ENCODE measurements around the gene FRS2. TPM values are rescaled to one million over a fixed set of nuclear protein-coding genes. Genes with fewer than 3 reads are reported as not detected.

The FRS2 gene
- total RNA-seq, 4 donors from 2014 or later: 27.4 to 159 (median 65.4) TPM

DNA sequence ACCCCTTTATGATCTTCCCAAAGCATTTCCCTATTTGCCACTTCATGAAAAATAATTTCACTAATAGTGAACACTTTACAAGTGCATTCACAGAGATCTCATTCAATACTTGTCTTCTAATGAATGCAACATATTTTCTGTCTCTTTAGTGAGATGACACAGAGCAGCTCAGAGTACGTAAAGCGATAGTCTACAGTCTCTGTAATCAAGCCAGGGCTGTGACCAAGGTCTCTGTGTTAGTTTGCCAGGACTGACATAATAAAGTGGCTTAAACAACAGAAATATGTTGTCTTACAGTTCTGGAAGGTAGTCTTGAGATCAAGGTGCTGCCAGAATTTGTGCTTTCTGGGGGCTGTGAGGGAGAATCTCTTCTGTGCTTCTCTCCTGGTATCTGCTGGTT is 33.1 kb upstream of the FRS2 start:
- H3K4me1 ChIP-seq: no peaks in the 10 kb centered on the region
- intact Hi-C loops (cut with DNase I; ENCODE audit: low total_unique reads): no loop called here
- no peak for TF ChIP-seq POLR2A (IDR thresholded peaks at IDR 0.05)
- TF ChIP-seq, protein P1, sequence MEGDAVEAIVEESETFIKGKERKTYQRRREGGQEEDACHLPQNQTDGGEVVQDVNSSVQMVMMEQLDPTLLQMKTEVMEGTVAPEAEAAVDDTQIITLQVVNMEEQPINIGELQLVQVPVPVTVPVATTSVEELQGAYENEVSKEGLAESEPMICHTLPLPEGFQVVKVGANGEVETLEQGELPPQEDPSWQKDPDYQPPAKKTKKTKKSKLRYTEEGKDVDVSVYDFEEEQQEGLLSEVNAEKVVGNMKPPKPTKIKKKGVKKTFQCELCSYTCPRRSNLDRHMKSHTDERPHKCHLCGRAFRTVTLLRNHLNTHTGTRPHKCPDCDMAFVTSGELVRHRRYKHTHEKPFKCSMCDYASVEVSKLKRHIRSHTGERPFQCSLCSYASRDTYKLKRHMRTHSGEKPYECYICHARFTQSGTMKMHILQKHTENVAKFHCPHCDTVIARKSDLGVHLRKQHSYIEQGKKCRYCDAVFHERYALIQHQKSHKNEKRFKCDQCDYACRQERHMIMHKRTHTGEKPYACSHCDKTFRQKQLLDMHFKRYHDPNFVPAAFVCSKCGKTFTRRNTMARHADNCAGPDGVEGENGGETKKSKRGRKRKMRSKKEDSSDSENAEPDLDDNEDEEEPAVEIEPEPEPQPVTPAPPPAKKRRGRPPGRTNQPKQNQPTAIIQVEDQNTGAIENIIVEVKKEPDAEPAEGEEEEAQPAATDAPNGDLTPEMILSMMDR (IDR thresholded peaks at IDR 0.05): no peak
- H3K4me3 ChIP-seq: no peak overlapping the region
- H3K36me3 ChIP-seq: no peaks in the 10 kb centered on the region
- no peaks in the 10 kb centered on the region for H3K9me3 ChIP-seq
- H3K27me3 ChIP-seq: no peaks in the 10 kb centered on the region
- DNase-seq: no peak
- H3K27ac ChIP-seq: no peak overlapping the region

DNA sequence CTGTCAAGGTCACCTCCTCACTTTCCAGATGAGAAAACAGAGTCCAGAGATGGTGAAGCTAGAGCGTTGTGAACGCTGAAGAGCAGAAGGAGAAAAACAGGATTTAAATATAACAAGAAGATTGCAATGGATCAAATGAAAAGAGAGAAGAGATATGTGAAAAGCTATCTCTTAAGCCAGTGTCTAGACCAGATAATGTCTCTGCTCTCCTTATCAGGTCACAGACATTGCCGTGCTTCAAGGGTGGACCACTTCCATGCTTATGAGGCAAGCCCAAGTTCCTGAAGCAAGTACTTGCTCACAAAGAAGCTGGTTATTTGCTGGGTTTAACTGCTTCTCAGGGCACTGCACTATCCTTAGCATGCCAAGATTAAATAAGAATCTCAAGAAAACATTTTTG is 31.6 kb upstream of the FRS2 start:
- H3K27me3 ChIP-seq: no peaks in the 10 kb centered on the region
- intact Hi-C loops (cut with DNase I; ENCODE audit: low total_unique reads): no loop called here
- no peaks in the 10 kb centered on the region for H3K36me3 ChIP-seq
- H3K9me3 ChIP-seq: no peaks in the 10 kb centered on the region
- H3K4me1 ChIP-seq: no peaks in the 10 kb centered on the region
- TF ChIP-seq, protein P1 (IDR thresholded peaks at IDR 0.05): no peak
- no peak for TF ChIP-seq POLR2A (IDR thresholded peaks at IDR 0.05)
- no peak for DNase-seq
- no peak overlapping the region for H3K27ac ChIP-seq
- H3K4me3 ChIP-seq: no peak overlapping the region

DNA sequence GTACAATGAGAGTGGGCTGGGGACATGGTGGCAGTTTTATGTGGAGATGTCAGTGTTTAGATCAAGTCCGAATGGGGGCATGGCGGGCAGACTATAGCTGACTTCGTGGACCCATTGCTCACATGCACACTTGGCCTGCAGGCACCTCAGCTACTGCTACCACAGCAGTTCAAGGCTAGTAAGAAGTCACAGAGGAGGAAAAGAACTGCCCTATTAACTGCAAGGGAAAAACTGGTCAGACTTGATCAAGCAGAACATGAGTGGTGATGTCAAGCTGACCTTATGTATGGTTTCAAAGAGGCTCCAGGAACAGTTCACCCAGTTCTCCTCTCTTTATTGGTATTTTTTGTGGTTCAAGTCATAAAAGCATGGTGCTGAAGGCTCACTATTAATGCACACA is 30.2 kb upstream of the FRS2 start:
- Histone ChIP-seq H3K36me3 (no peaks in the 10 kb centered on the region), H3K4me1 (no peaks in the 10 kb centered on the region), H3K27ac (no peak overlapping the region), H3K9me3 (no peaks in the 10 kb centered on the region), H3K27me3 (no peaks in the 10 kb centered on the region), H3K4me3 (no peak overlapping the region)
- intact Hi-C loops (cut with DNase I; ENCODE audit: low total_unique reads): no loop called here
- TF ChIP-seq POLR2A (IDR thresholded peaks at IDR 0.05): no peak
- TF ChIP-seq, protein P1 (IDR thresholded peaks at IDR 0.05): no peak
- no peak for DNase-seq

DNA sequence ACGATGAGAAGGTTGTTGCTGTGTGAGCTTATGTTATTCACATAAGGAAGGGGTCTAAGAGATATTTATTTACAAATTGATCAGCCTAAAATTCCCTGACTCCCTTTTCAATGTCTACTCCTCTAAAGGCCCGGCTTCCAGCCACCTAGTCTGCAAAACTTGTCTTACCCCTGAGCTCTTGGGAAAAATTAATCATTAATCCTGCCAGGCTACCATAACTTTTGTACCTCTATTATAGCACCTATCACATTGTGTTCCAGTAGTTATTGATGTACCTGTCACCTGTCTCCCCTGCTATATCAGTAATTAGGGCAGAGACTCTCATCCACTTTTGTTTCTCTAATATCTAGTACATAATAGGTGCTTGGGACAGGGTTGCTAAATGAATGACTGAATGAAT is 29.3 kb upstream of the FRS2 start:
- Histone ChIP-seq H3K4me1 (no peaks in the 10 kb centered on the region), H3K27ac (no peak overlapping the region), H3K27me3 (no peaks in the 10 kb centered on the region), H3K9me3 (no peaks in the 10 kb centered on the region), H3K36me3 (no peaks in the 10 kb centered on the region), H3K4me3 (no peak overlapping the region)
- TF ChIP-seq, protein P1 (IDR thresholded peaks at IDR 0.05): no peak
- TF ChIP-seq POLR2A (IDR thresholded peaks at IDR 0.05): no peak
- DNase-seq: no peak
- intact Hi-C loops (cut with DNase I; ENCODE audit: low total_unique reads): no loop called here

DNA sequence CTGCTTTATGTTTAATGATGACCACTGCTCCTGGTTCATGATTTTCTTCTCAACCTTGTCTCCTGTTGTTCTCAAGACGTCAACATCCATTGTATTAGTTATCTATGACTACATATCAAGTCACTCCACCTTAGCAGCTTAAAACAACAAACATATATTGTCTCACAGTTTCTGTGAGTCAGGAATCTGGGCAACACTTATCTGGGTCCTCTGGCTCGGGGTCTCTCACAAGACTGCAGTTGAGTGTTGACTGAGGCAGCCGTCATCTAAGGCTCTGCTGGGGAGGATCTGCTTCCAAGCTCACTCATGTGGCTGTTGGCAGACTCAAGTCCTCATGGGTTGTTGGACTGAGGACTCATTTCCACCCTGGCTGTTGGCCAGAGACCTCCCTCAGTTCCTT is 27.3 kb upstream of the FRS2 start:
- no peaks in the 10 kb centered on the region for H3K27me3 ChIP-seq
- no peaks in the 10 kb centered on the region for H3K9me3 ChIP-seq
- TF ChIP-seq POLR2A (IDR thresholded peaks at IDR 0.05): no peak
- TF ChIP-seq, protein P1 (IDR thresholded peaks at IDR 0.05): no peak
- DNase-seq: no peak
- no peak overlapping the region for H3K4me3 ChIP-seq
- intact Hi-C loops (cut with DNase I; ENCODE audit: low total_unique reads): no loop called here
- no peaks in the 10 kb centered on the region for H3K36me3 ChIP-seq
- H3K4me1 ChIP-seq: no peaks in the 10 kb centered on the region
- H3K27ac ChIP-seq: no peak overlapping the region
